Cardiac muscle cell (in vitro differentiated cells and primary cell): ENCODE measurements around the gene SSR1. TPM values are rescaled to one million over a fixed set of nuclear protein-coding genes. Genes with fewer than 3 reads are reported as not detected.
"Not testable (repeated sequence)": the region's sequence is repeated elsewhere in the genome, so short reads cannot be mapped to it uniquely, and the experiment has no call there.

Source experiments
- DNase-seq, 2 donors: peaks; one replicate each; pipeline versions ENCODE4 v3.0.0 to v3.0.0-alpha.2; 2010 to 2017; ENCODE audit warnings: low read depth in 1 of 2, low spot score in 1 of 2
- H3K27ac ChIP-seq: fragments of 200-600 bp; sonication (generic); 2 replicates; pipeline ENCODE4 v1.5.1; 2016
- H3K27me3 ChIP-seq: fragments of 200-600 bp; sonication (generic); 2 replicates; pipeline ENCODE4 v1.6.0; 2016; ENCODE audit warnings: control low read depth
- H3K36me3 ChIP-seq: fragments of 200-600 bp; sonication (generic); 2 replicates; pipeline ENCODE4 v1.5.1; 2016; ENCODE audit warnings: control low read depth
- H3K4me1 ChIP-seq: fragments of 200-600 bp; sonication (generic); 2 replicates; pipeline ENCODE4 v1.8.1; 2017; ENCODE audit warnings: low read depth, mild to moderate bottlenecking, mixed run types
- H3K4me3 ChIP-seq: fragments of 200-600 bp; sonication (generic); 2 replicates; pipeline ENCODE4 v1.5.1; 2016; ENCODE audit warnings: mild to moderate bottlenecking
- H3K9me3 ChIP-seq: fragments of 200-600 bp; sonication (generic); 2 replicates; pipeline ENCODE4 v1.5.1; 2017; ENCODE audit warnings: low read depth, mild to moderate bottlenecking, control low read depth
- polyA plus RNA-seq: library from polyadenylated mRNA; unstranded; fragments of >200 nt; fragmentation: Nextera tagmentation; extraction: Ambion mirVana; gene quantifications from 2 replicates; pipeline ENCODE4 v1.2.1, GENCODE V29; 2016
- total RNA-seq: library from RNA; depleted of rRNA; stranded (reverse); fragments of >200 nt; gene quantifications from 2 replicates; pipeline ENCODE4 v1.2.3, GENCODE V29; 2016
- TF ChIP-seq, protein P1 (sequence below): IDR thresholded peaks from 2 replicates; pipeline ENCODE4 v1.5.1; 2012; ENCODE audit warnings: low read depth, mild to moderate bottlenecking, low read length

The SSR1 gene
- total and polyA plus RNA-seq, 2 experiments from 2014 or later: 26.3 to 54.5 TPM

DNA sequence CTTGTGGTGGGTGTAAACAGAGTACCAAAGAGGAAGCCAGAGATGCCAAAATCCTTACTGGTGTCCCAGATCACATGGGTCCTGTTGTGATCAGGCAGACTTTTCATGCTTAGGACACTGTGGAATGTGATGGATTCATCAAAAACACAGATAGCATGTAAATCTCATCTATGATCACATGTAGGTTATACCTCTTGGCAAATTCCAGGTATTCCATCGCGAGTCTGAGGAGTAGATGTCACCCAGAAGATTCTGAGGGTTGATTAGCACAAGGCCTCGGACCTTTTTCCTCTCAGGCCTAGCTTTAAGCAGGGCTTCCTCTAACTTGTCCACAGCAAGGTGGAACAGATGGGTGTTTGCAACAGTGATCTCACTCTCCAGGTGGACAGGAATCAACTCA is 28.3 kb upstream of the SSR1 start:
- Histone ChIP-seq H3K27ac (no peak overlapping the region), H3K36me3 (no peaks in the 10 kb centered on the region), H3K9me3 (no peaks in the 10 kb centered on the region), H3K4me3 (no peak overlapping the region), H3K4me1 (no peaks in the 10 kb centered on the region), H3K27me3 (no peaks in the 10 kb centered on the region)
- DNase-seq: no peak
- TF ChIP-seq, protein P1, sequence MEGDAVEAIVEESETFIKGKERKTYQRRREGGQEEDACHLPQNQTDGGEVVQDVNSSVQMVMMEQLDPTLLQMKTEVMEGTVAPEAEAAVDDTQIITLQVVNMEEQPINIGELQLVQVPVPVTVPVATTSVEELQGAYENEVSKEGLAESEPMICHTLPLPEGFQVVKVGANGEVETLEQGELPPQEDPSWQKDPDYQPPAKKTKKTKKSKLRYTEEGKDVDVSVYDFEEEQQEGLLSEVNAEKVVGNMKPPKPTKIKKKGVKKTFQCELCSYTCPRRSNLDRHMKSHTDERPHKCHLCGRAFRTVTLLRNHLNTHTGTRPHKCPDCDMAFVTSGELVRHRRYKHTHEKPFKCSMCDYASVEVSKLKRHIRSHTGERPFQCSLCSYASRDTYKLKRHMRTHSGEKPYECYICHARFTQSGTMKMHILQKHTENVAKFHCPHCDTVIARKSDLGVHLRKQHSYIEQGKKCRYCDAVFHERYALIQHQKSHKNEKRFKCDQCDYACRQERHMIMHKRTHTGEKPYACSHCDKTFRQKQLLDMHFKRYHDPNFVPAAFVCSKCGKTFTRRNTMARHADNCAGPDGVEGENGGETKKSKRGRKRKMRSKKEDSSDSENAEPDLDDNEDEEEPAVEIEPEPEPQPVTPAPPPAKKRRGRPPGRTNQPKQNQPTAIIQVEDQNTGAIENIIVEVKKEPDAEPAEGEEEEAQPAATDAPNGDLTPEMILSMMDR: no peak

DNA sequence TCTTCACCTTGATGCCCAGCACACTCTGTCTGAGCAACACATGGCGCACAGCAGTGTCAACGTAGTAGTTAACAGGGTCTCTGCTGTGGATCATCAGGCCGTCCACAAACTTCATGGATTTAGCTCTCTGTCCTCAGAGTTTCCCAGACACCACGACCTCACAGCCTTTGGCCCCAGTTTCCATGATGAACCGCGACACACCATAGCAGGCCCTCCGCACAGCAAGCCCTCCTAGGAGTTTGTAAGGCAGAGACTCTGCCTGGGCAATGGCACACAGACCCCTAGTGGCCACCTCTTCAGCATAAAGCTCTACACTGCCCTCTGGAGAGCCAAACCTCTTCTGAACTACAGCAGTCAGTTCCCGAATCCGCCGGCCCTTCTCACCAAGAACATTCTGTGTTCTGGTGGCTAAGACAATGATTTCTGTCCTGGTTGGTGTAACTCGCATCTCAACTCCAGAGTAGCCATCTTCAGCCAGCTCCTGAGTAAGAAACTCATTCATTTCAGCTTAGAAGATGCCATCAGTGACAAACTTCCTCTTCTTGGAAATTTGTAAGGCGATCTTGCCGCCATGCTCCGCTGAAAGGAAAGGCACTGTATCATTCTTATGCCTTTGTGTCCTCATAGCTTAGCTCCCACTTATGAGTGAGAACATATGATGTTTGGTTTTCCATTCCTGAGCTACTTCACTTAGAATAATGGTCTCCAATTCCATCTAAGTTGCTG is 26.2 kb upstream of the SSR1 start:
- H3K36me3 ChIP-seq, H3K27me3 ChIP-seq, H3K9me3 ChIP-seq, H3K27ac ChIP-seq, H3K4me3 ChIP-seq, H3K4me1 ChIP-seq: not testable (repeated sequence)
- DNase-seq: peak; percentile 43 to 51
- TF ChIP-seq, protein P1: peak; percentile 46

DNA sequence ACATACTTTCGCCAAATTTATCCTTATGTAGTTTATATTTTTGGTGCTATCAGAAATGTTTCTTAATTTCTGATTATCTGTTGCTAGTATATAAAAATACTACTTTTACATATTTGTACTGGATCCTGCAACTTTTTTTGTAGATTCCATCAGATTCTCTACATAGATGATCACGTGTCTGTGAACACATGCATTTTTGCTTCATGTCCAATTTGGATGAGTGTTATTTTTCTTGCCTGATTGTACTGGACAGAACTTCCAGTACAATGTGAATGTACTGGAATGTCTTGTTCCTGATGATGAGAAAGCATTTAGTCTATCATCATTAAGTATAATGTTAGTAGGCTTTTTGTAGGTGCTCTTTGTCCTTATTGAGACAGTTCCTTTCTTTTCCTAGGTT is 25.0 kb upstream of the SSR1 start:
- TF ChIP-seq, protein P1: no peak
- H3K4me3 ChIP-seq: no peak overlapping the region
- H3K36me3 ChIP-seq: no peaks in the 10 kb centered on the region
- DNase-seq: peak in 1 of 2 donors; percentile 25
- H3K27ac ChIP-seq: no peak overlapping the region
- H3K4me1 ChIP-seq: no peaks in the 10 kb centered on the region
- H3K27me3 ChIP-seq: no peaks in the 10 kb centered on the region
- no peaks in the 10 kb centered on the region for H3K9me3 ChIP-seq

DNA sequence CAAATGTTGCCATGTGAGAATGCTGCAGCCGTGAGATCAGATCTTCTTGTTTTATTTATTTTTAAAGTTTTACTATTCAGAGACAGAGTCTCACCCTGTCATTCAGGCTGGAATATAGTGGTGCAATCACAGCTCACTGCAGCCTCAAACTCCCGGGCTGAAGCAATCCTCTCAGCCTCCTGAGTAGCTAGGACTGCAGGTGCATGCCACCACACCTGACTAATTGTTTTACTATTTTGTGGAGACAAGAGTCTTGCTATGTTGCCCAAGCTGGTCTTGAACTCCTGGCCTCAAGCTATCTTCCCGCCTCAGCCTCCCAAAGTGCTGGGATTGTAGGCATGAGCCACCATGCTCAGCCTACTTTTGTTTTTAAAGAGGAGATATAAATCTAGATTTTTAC is 22.5 kb upstream of the SSR1 start:
- Histone ChIP-seq H3K9me3 (no peaks in the 10 kb centered on the region), H3K27me3 (no peaks in the 10 kb centered on the region), H3K4me1 (no peaks in the 10 kb centered on the region), H3K4me3 (no peak overlapping the region), H3K27ac (no peak overlapping the region), H3K36me3 (no peaks in the 10 kb centered on the region)
- TF ChIP-seq, protein P1: no peak
- no peak for DNase-seq

DNA sequence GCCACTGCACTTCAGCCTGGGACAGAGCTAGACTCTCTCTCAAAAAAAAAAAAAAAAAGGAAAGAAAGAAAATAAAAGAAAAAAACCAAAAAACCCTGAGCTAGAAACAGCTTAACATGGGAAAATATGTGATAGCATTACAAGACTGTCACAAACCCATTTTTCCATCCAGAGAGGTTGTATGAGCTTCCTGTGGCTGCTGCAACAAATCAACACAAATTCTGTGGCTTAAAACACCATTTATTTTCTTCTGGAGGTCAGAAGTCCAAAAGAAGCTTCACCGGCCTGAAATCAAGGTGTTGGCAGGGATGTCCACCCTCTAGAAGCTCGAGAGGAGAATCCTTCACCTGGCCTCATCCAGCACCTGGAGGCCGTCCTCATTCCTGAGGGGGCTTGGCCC is 21.7 kb upstream of the SSR1 start:
- H3K36me3 ChIP-seq: no peaks in the 10 kb centered on the region
- DNase-seq: no peak
- H3K9me3 ChIP-seq: no peaks in the 10 kb centered on the region
- H3K4me1 ChIP-seq: no peaks in the 10 kb centered on the region
- no peak overlapping the region for H3K27ac ChIP-seq
- TF ChIP-seq, protein P1: no peak
- H3K4me3 ChIP-seq: no peak overlapping the region
- no peaks in the 10 kb centered on the region for H3K27me3 ChIP-seq
